SK-N-SH (cell line): ENCODE measurements around the gene AFAP1L2. TPM values are rescaled to one million over a fixed set of nuclear protein-coding genes. Genes with fewer than 3 reads are reported as not detected.

Experiments used
- CTCF ChIA-PET: fragments of 300-600, 350-600 bp; formaldehyde crosslinking; extraction: SDS; loops from one replicate; lab custom pipeline; 2021; lab: Yijun Ruan, JAX
- POLR2A ChIA-PET: fragments of 350-600 bp; sonication (Branson Sonifier 250); formaldehyde crosslinking; extraction: SDS; loops from one replicate; lab custom pipeline; 2020; ENCODE audit warnings: antibody characterized with exemption, inconsistent platforms; lab: Yijun Ruan, JAX
- DNase-seq: peaks from one replicate; pipeline ENCODE4 v3.0.0; 2012
- H2AFZ ChIP-seq: fragments of 200-600 bp; sonication (generic); 2 replicates; pipeline ENCODE4 v1.8.1; 2016; ENCODE audit warnings: antibody characterized with exemption, mild to moderate bottlenecking, low read depth
- H3F3A ChIP-seq: fragments of 200-600 bp; sonication (generic); replicated peaks from 2 replicates; pipeline ENCODE3; 2016; ENCODE audit warnings: antibody characterized with exemption, mild to moderate bottlenecking; ENCODE audit not compliant: insufficient read depth
- H3K27ac ChIP-seq, 2 experiments: fragments of 200-500 bp in 1 of 2; fragments of 200-600 bp in 1 of 2; sonication (Bioruptor generic) in 1 of 2; sonication (generic), shearing (Covaris generic) in 1 of 2; 2 replicates each; pipeline versions ENCODE4 v1.5.1 to v1.6.1; 2014 to 2016; ENCODE audit warnings: low read depth in 2 of 2, inconsistent platforms in 1 of 2, low read length in 1 of 2, mild to moderate bottlenecking in 1 of 2, mixed read lengths in 1 of 2
- H3K27me3 ChIP-seq: fragments of 200-600 bp; sonication (generic), shearing (Covaris generic); 2 replicates; pipeline ENCODE4 v1.6.1; 2016; ENCODE audit warnings: mixed run types; ENCODE audit not compliant: insufficient read depth
- H3K36me3 ChIP-seq, 2 experiments: fragments of 200-500 bp in 1 of 2; fragments of 200-600 bp in 1 of 2; sonication (Bioruptor generic) in 1 of 2; sonication (generic) in 1 of 2; replicated peaks in 1 of 2; 2 replicates each; pipeline versions ENCODE3 to v1.5.1; 2014 to 2016; ENCODE audit warnings: low read length in 1 of 2, mild to moderate bottlenecking in 1 of 2; ENCODE audit not compliant: insufficient read depth in 2 of 2, control insufficient read depth in 1 of 2
- H3K4me1 ChIP-seq, 2 experiments: fragments of 200-500 bp in 1 of 2; fragments of 200-600 bp in 1 of 2; sonication (Bioruptor generic) in 1 of 2; sonication (generic), shearing (Covaris generic) in 1 of 2; 2 replicates each; pipeline versions ENCODE4 v1.5.1 to v1.6.1; 2014 to 2016; ENCODE audit warnings: low read depth in 1 of 2, low read length in 1 of 2, mixed run types in 1 of 2; ENCODE audit not compliant: insufficient read depth in 2 of 2, control insufficient read depth in 1 of 2
- H3K4me2 ChIP-seq: fragments of 200-600 bp; sonication (generic), shearing (Covaris generic); 2 replicates; pipeline ENCODE4 v1.6.1; 2017; ENCODE audit warnings: mixed run types
- H3K4me3 ChIP-seq, 2 experiments: fragments of 200-500 bp in 1 of 2; fragments of 200-600 bp in 1 of 2; sonication (Bioruptor generic) in 1 of 2; sonication (generic), shearing (Covaris generic) in 1 of 2; 2 replicates each; pipeline versions ENCODE4 v1.5.1 to v1.8.1; 2014 to 2016; ENCODE audit warnings: low read depth in 2 of 2, inconsistent platforms in 1 of 2, low read length in 1 of 2, mild to moderate bottlenecking in 1 of 2, mixed read lengths in 1 of 2, moderate library complexity in 1 of 2
- H3K79me2 ChIP-seq: fragments of 200-600 bp; sonication (generic); 2 replicates; pipeline ENCODE4 v1.8.1; 2017; ENCODE audit warnings: mild to moderate bottlenecking; ENCODE audit not compliant: insufficient read depth
- H3K9ac ChIP-seq: fragments of 200-600 bp; sonication (generic); 2 replicates; pipeline ENCODE4 v1.6.1; 2017; ENCODE audit warnings: mixed run types
- H3K9me2 ChIP-seq: fragments of 200-600 bp; sonication (generic); 2 replicates; pipeline ENCODE4 v1.6.1; 2017; ENCODE audit warnings: mixed run types
- H3K9me3 ChIP-seq: fragments of 200-600 bp; sonication (generic); 2 replicates; pipeline ENCODE4 v1.6.1; 2017; ENCODE audit warnings: mixed run types, mild to moderate bottlenecking, moderate library complexity
- H4K20me1 ChIP-seq: fragments of 200-600 bp; sonication (generic); 2 replicates; pipeline ENCODE4 v1.6.1; 2017; ENCODE audit warnings: mild to moderate bottlenecking, mixed run types; ENCODE audit not compliant: insufficient read depth
- ELF1 ChIP-seq: IDR thresholded peaks from 2 replicates; pipeline ENCODE4 v1.4.0; 2012
- EP300 ChIP-seq, 2 experiments: IDR thresholded peaks; 2 replicates each; pipeline versions ENCODE4 v1.4.0 to v1.6.1; 2012; ENCODE audit warnings: borderline replicate concordance in 1 of 2, low read depth in 1 of 2, low read length in 1 of 2
- NRF1 ChIP-seq: IDR thresholded peaks from 2 replicates; pipeline ENCODE4 v1.6.1; 2012; ENCODE audit warnings: low read depth, mild to moderate bottlenecking, low read length
- PBX3 ChIP-seq: IDR thresholded peaks from 2 replicates; pipeline ENCODE4; 2012
- USF1 ChIP-seq: IDR thresholded peaks from 2 replicates; pipeline ENCODE4 v1.4.0; 2012; ENCODE audit warnings: low read depth, borderline replicate concordance
- USF2 ChIP-seq: fragments of 150-350 bp; IDR thresholded peaks from 2 replicates; pipeline ENCODE4 v1.6.1; 2017; ENCODE audit warnings: antibody characterized with exemption, low read length, low read depth, borderline replicate concordance
- YY1 ChIP-seq: IDR thresholded peaks from 2 replicates; pipeline ENCODE4 v1.4.0; 2012; ENCODE audit warnings: low read depth, mild to moderate bottlenecking
- WGBS: methylation state at CpG from one replicate; pipeline ENCODE4 v1.1.6; 2017; ENCODE audit warnings: low lambda C conversion rate; 5-methylcytosine and 5-hydroxymethylcytosine counted together
- polyA plus RNA-seq, 3 experiments: library from polyadenylated mRNA; depleted of rRNA; stranded (reverse); fragments of >200 nt; gene quantifications; 2 replicates each; pipeline ENCODE4 v1.2.3, GENCODE V29; 2012
- TF ChIP-seq, protein P1 (sequence below): fragments of 150-350 bp; IDR thresholded peaks from 2 replicates; pipeline ENCODE4 v1.6.1; 2016; ENCODE audit warnings: mild to moderate bottlenecking, low read depth, low read length
- TF ChIP-seq, protein P2 (sequence below): fragments of 200-600 bp; sonication (generic); IDR thresholded peaks from 2 replicates; pipeline ENCODE4 v1.6.1; 2017; ENCODE audit warnings: antibody characterized with exemption, mild to moderate bottlenecking, moderate library complexity

The AFAP1L2 gene
- polyA plus RNA-seq, 1 of the 3 experiments (the other 2 are of a cell fraction): 0.54 TPM

DNA sequence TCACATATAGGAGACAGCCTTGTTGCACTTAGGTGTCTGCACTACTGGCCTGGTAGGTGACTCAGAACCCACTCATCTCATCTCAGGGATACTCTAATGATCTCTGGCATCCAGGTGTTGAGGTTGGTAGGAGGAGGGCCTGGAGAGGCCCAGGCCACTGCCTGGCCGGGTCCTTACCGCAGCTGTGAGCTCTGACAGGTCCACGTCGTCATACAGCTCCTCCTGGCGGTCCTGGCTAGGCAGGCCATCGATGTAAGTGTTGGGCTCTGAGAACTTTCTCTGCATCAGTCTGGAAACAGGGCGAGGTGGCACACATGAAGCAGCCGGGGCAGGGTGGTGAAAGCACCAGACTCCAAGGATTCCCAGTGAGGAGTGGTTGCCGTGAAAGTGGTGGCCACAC lies 103.1 kb downstream of the AFAP1L2 start (continued):
- TF ChIP-seq, protein P1, sequence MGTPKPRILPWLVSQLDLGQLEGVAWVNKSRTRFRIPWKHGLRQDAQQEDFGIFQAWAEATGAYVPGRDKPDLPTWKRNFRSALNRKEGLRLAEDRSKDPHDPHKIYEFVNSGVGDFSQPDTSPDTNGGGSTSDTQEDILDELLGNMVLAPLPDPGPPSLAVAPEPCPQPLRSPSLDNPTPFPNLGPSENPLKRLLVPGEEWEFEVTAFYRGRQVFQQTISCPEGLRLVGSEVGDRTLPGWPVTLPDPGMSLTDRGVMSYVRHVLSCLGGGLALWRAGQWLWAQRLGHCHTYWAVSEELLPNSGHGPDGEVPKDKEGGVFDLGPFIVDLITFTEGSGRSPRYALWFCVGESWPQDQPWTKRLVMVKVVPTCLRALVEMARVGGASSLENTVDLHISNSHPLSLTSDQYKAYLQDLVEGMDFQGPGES: no peak
- no peak for TF ChIP-seq NRF1
- no peak for TF ChIP-seq YY1
- TF ChIP-seq USF2: no peak
- TF ChIP-seq PBX3: no peak
- TF ChIP-seq ELF1: no peak

- Histone ChIP-seq H3K4me3 (no peak overlapping the region), H3K9ac (no peak overlapping the region), H3F3A (no peaks in the 10 kb centered on the region), H3K27ac (no peak overlapping the region), H3K4me2 (no peak overlapping the region), H3K36me3 (no peaks in the 10 kb centered on the region), H3K27me3 (no peaks in the 10 kb centered on the region), H3K9me3 (0 out of 2 replicates have a peak, but pooled peaks cover 2% of the 10 kb centered on the region), H2AFZ (no peak overlapping the region), H3K9me2 (no peaks in the 10 kb centered on the region), H3K4me1 (peaks cover 0 to 8% of the 10 kb centered on the region in 2 experiments; a peak in 1 of 4 replicates), H3K79me2 (no peaks in the 10 kb centered on the region), H4K20me1 (no peaks in the 10 kb centered on the region)
- CTCF ChIA-PET: interaction anchor here (1.5 to 2.0 kb wide), 3 partner anchors 29 to 170 kb away, joined by 3 to 4 read pairs (median 4); no protein-coding TSS in a partner anchor
- WGBS: 87% methylated on average over 10 of the region's 16 CpGs
- TF ChIP-seq, protein P2, sequence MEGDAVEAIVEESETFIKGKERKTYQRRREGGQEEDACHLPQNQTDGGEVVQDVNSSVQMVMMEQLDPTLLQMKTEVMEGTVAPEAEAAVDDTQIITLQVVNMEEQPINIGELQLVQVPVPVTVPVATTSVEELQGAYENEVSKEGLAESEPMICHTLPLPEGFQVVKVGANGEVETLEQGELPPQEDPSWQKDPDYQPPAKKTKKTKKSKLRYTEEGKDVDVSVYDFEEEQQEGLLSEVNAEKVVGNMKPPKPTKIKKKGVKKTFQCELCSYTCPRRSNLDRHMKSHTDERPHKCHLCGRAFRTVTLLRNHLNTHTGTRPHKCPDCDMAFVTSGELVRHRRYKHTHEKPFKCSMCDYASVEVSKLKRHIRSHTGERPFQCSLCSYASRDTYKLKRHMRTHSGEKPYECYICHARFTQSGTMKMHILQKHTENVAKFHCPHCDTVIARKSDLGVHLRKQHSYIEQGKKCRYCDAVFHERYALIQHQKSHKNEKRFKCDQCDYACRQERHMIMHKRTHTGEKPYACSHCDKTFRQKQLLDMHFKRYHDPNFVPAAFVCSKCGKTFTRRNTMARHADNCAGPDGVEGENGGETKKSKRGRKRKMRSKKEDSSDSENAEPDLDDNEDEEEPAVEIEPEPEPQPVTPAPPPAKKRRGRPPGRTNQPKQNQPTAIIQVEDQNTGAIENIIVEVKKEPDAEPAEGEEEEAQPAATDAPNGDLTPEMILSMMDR: no peak
- TF ChIP-seq USF1 (no peak), USF2 (no peak), EP300 (IDR thresholded peaks at IDR 0.05; ENCODE audit: borderline replicate concordance in 1 of 2, low read depth in 1 of 2, low read length in 1 of 2) (no peak)
- POLR2A ChIA-PET: no interaction called here
- no peak for DNase-seq
Observed at GRCh38 chr10:114300036-114300645, 104.2 kb downstream of the AFAP1L2 start.
